OCI-LY7 (cell line): Measurements from ENCODE around the gene NPAS2. TPM values are rescaled to one million over a fixed set of nuclear protein-coding genes. Genes with fewer than 3 reads are reported as not detected.

ENCODE experiments used
- BruUV-seq: library from RNA; stranded (reverse); fragments of 400-500 nt; replicated peaks from 2 replicates; lab custom pipeline; 2021; lab: Mats Ljungman, UMichigan
- CTCF ChIA-PET: fragments of 300-600 bp; sonication (Branson Sonifier 250); formaldehyde crosslinking; loops from one replicate; lab custom pipeline; 2022; ENCODE audit warnings: antibody characterized with exemption; ENCODE audit not compliant: unreplicated experiment; lab: Charles Lee
- POLR2A ChIA-PET: fragments of 300-600 bp; sonication (Branson Sonifier 250); formaldehyde crosslinking; loops from one replicate; lab custom pipeline; 2022; ENCODE audit warnings: antibody characterized with exemption; lab: Charles Lee
- DNase-seq: peaks from one replicate; pipeline ENCODE4 v3.0.0-alpha.2; 2015; ENCODE audit warnings: low spot score
- H2AFZ ChIP-seq: fragments of 200-600 bp; sonication (generic), shearing (Covaris generic); 2 replicates; pipeline ENCODE4 v1.6.1; 2014; ENCODE audit warnings: mild to moderate bottlenecking, antibody characterized with exemption, low read length, moderate library complexity
- H3K27ac ChIP-seq: fragments of 200-600 bp; sonication (generic); 2 replicates; pipeline ENCODE4 v1.5.1; 2014; ENCODE audit warnings: mixed run types, low read depth, mild to moderate bottlenecking, moderate library complexity, low read length, inconsistent platforms; ENCODE audit not compliant: poor library complexity, severe bottlenecking
- H3K36me3 ChIP-seq: fragments of 200-600 bp; sonication (generic); 2 replicates; pipeline ENCODE4 v1.6.1; 2014; ENCODE audit warnings: mild to moderate bottlenecking, antibody characterized with exemption, low read length, moderate library complexity, mixed read lengths; ENCODE audit not compliant: insufficient read depth
- H3K4me1 ChIP-seq: fragments of 200-600 bp; sonication (generic); 2 replicates; pipeline ENCODE4 v1.5.1; 2014; ENCODE audit warnings: mild to moderate bottlenecking, low read length; ENCODE audit not compliant: insufficient read depth, poor library complexity, severe bottlenecking
- H3K4me2 ChIP-seq: fragments of 200-600 bp; sonication (generic); 2 replicates; pipeline ENCODE4 v1.6.1; 2014; ENCODE audit warnings: mild to moderate bottlenecking, low read length
- H3K4me3 ChIP-seq: fragments of 200-600 bp; sonication (generic); 2 replicates; pipeline ENCODE4 v1.5.1; 2014; ENCODE audit warnings: mild to moderate bottlenecking, low read depth, low read length; ENCODE audit not compliant: poor library complexity, severe bottlenecking
- H3K79me2 ChIP-seq: fragments of 200-600 bp; sonication (generic); 2 replicates; pipeline ENCODE4 v1.6.1; 2016; ENCODE audit warnings: low read depth, mild to moderate bottlenecking, low read length, moderate library complexity, mixed read lengths; ENCODE audit not compliant: insufficient read depth
- H3K9me2 ChIP-seq: fragments of 200-600 bp; sonication (generic); 2 replicates; pipeline ENCODE4 v1.6.1; 2016; ENCODE audit warnings: mild to moderate bottlenecking, low read length, mixed read lengths; ENCODE audit not compliant: insufficient read depth
- H3K9me3 ChIP-seq: fragments of 200-600 bp; sonication (generic); 2 replicates; pipeline ENCODE4 v1.6.1; 2014; ENCODE audit warnings: mild to moderate bottlenecking, mixed run types, low read length, mixed read lengths
- H4K20me1 ChIP-seq: fragments of 200-600 bp; sonication (generic); 2 replicates; pipeline ENCODE4 v1.6.1; 2014; ENCODE audit warnings: mild to moderate bottlenecking, antibody characterized with exemption, low read length, moderate library complexity, mixed read lengths; ENCODE audit not compliant: insufficient read depth
- EZH2phosphoT487 ChIP-seq: fragments of 200-600 bp; sonication (generic); IDR thresholded peaks from 2 replicates; pipeline ENCODE4 v1.6.1; 2018; ENCODE audit warnings: low read depth, borderline replicate concordance, mild to moderate bottlenecking, mixed run types, antibody characterized with exemption, low read length, moderate library complexity, mixed read lengths
- intact Hi-C: fragments of 100-400 bp; cut with micrococcal nuclease; formaldehyde crosslinking; loops from one replicate; pipeline ENCODE4 v1.10.0; 2022; ENCODE audit not compliant: unreplicated experiment
- total RNA-seq, 2 experiments: library from RNA; depleted of rRNA in 1 of 2; stranded (reverse); fragments of >200 nt in 1 of 2; shearing (Covaris generic) in 1 of 2; gene quantifications; 2 replicates each; pipeline ENCODE4 v1.2.3, GENCODE V29; 2014 to 2022
- TF ChIP-seq, protein P1 (sequence below): fragments of 200-600 bp; sonication (generic); conservative IDR thresholded peaks from 2 replicates; pipeline ENCODE4 v1.5.1; 2014; ENCODE audit warnings: mild to moderate bottlenecking, antibody characterized with exemption, low read length, moderate library complexity, mixed read lengths

Gene NPAS2
- total RNA-seq, 2 experiments from 2014 or later = not detected

DNA sequence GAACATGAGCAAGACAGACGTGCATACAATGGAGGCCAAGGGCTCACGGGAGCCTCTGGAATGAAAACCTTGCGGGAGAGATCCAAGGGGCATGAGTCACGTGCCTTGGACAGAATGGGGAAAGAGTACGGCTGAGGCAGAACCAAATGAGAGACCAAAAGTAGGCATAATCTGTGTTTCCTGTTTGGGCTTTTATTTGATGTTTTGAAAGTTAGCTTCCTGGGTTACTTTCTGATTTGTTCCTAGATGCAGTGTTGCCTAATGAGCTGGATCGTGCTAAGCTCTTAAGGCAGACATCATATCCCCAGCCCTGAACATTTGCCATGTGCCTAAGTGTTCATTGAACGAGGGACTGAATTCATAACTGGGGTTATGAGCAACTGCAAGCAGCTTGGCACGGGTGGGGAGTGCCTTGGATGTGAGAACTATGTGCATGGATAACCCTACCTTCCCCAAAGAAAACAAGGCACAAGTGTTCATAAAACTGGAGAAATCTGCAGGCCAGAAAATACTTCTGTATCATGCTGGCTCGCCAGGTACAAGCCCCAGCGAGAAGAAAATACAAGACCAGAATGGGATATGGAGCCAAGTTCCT lies 121.8 kb downstream of the NPAS2 start:
- Histone ChIP-seq H3K36me3 (no peaks in the 10 kb centered on the region), H3K79me2 (no peaks in the 10 kb centered on the region), H3K4me1 (no peaks in the 10 kb centered on the region), H3K9me2 (no peaks in the 10 kb centered on the region), H3K9me3 (no peaks in the 10 kb centered on the region), H3K4me2 (no peak overlapping the region), H3K27ac (no peak overlapping the region), H2AFZ (no peak overlapping the region), H3K4me3 (no peak overlapping the region), H4K20me1 (no peaks in the 10 kb centered on the region)
- no peak for TF ChIP-seq EZH2phosphoT487
- TF ChIP-seq, protein P1, sequence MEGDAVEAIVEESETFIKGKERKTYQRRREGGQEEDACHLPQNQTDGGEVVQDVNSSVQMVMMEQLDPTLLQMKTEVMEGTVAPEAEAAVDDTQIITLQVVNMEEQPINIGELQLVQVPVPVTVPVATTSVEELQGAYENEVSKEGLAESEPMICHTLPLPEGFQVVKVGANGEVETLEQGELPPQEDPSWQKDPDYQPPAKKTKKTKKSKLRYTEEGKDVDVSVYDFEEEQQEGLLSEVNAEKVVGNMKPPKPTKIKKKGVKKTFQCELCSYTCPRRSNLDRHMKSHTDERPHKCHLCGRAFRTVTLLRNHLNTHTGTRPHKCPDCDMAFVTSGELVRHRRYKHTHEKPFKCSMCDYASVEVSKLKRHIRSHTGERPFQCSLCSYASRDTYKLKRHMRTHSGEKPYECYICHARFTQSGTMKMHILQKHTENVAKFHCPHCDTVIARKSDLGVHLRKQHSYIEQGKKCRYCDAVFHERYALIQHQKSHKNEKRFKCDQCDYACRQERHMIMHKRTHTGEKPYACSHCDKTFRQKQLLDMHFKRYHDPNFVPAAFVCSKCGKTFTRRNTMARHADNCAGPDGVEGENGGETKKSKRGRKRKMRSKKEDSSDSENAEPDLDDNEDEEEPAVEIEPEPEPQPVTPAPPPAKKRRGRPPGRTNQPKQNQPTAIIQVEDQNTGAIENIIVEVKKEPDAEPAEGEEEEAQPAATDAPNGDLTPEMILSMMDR = no peak
- no TSS peak for BruUV-seq
- CTCF ChIA-PET = no interaction called here
- no peak for DNase-seq
- intact Hi-C loops = no loop called here
- POLR2A ChIA-PET = interaction anchor here (0.6 kb wide), 1 partner anchor 725 kb away, joined by 4 read pairs; no protein-coding TSS in a partner anchor

DNA sequence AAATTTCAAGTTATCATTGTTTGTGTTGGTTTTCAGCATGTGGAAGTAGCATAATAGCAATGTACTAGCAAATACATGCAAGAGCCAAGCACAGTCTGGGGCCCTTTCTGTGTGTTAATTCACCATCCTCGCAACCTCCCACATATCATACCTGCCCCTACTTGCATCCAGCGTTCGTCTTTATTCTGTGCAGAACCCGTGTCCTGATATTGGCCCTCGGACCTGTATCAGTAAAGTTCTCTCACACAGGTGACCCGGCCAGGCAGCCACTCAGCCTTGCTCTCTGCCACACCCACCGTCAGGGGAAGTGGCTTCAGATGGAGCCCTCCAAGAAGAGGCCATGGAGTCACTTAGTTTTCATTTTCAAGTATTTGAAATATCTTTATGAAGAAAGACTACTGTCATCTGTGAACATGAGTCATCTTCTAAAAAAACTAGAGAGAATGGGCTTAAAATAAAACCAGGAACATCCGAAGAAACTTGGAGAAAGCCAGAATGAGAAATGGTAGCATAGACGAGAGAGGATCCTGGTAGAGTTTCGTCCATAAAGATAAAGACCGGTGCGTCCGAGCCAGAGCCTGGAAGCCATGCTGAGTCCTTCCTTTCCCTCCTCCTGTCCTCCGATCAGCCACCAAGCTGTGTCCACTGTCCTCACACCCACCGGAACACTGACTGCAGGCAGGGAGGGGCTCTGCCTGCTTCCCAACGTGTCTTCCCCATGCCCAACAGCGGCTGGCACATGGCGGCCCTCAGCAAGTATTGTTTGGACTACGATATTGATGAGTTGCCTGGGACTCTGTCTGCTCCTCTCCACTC lies 124.9 kb downstream of the NPAS2 start:
- TF ChIP-seq, protein P1 = no peak
- no peak for TF ChIP-seq EZH2phosphoT487
- BruUV-seq = no TSS peak
- Histone ChIP-seq H3K27ac (no peak overlapping the region), H3K79me2 (no peaks in the 10 kb centered on the region), H4K20me1 (no peaks in the 10 kb centered on the region), H3K4me2 (no peak overlapping the region), H3K4me3 (no peak overlapping the region), H3K4me1 (no peaks in the 10 kb centered on the region), H3K9me3 (no peaks in the 10 kb centered on the region), H3K36me3 (no peaks in the 10 kb centered on the region), H3K9me2 (no peaks in the 10 kb centered on the region), H2AFZ (no peak overlapping the region)
- DNase-seq = no peak
- ChIA-PET POLR2A (no interaction called here), CTCF (no interaction called here)
- intact Hi-C loops = no loop called here

DNA sequence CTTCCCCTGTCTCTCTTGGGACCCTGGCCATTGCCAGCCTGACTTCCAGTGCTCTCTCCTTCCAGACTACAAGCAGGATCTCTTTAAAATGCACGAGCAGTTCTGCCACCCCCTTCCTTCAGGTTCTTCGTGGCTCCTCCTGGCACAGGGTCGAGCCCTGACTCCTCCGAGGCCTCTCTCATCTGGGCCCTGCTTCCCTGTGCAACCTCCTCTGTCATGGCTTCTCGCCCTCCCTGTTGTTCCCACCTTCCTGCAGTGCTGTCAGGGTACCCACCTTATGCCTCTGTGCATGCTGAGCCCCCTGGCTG lies 125.4 kb downstream of the NPAS2 start:
- no peak overlapping the region for H3K4me3 ChIP-seq
- H3K79me2 ChIP-seq = no peaks in the 10 kb centered on the region
- no peak overlapping the region for H2AFZ ChIP-seq
- no peak for DNase-seq
- no peak overlapping the region for H3K27ac ChIP-seq
- BruUV-seq = no TSS peak
- CTCF ChIA-PET = no interaction called here
- no peaks in the 10 kb centered on the region for H3K36me3 ChIP-seq
- no peaks in the 10 kb centered on the region for H4K20me1 ChIP-seq
- no peaks in the 10 kb centered on the region for H3K9me3 ChIP-seq
- POLR2A ChIA-PET = no interaction called here
- intact Hi-C loops = no loop called here
- H3K4me1 ChIP-seq = no peaks in the 10 kb centered on the region
- H3K9me2 ChIP-seq = no peaks in the 10 kb centered on the region
- TF ChIP-seq, protein P1 = no peak
- no peak for TF ChIP-seq EZH2phosphoT487
- no peak overlapping the region for H3K4me2 ChIP-seq
